Calu3 (cell line): Measurements from ENCODE around the gene EIF2B2. TPM values are rescaled to one million over a fixed set of nuclear protein-coding genes. Genes with fewer than 3 reads are reported as not detected.

Experiments
- BruUV-seq: library from RNA; stranded (reverse); fragments of 400-500 nt; replicated peaks from 2 replicates; lab custom pipeline; 2021; lab: Mats Ljungman, UMichigan
- CTCF ChIA-PET: fragments of 300-600 bp; sonication (Branson Sonifier 250); formaldehyde crosslinking; loops from one replicate; lab custom pipeline; 2022; ENCODE audit warnings: antibody characterized with exemption; lab: Charles Lee
- DNase-seq: peaks from one replicate; pipeline ENCODE4 v3.0.0; 2022
- H3K27ac Mint-ChIP-seq: one replicate; pipeline ENCODE4 v1.8.0; 2022; ENCODE audit warnings: mixed read lengths; ENCODE audit not compliant: unreplicated experiment
- H3K27me3 Mint-ChIP-seq: one replicate; pipeline ENCODE4 v1.8.0; 2022; ENCODE audit warnings: mixed read lengths; ENCODE audit not compliant: unreplicated experiment
- H3K36me3 Mint-ChIP-seq: one replicate; pipeline ENCODE4 v1.8.0; 2022; ENCODE audit warnings: mild to moderate bottlenecking, moderate library complexity, mixed read lengths; ENCODE audit not compliant: insufficient read depth, unreplicated experiment
- H3K4me1 Mint-ChIP-seq: one replicate; pipeline ENCODE4 v1.8.0; 2022; ENCODE audit warnings: mild to moderate bottlenecking, low read depth, mixed read lengths; ENCODE audit not compliant: unreplicated experiment
- H3K4me3 Mint-ChIP-seq: one replicate; pipeline ENCODE4 v1.8.0; 2022; ENCODE audit warnings: mild to moderate bottlenecking, low read depth, moderate library complexity, mixed read lengths; ENCODE audit not compliant: unreplicated experiment
- H3K9me3 Mint-ChIP-seq: one replicate; pipeline ENCODE4 v1.8.0; 2022; ENCODE audit warnings: low read depth, mixed read lengths; ENCODE audit not compliant: unreplicated experiment
- CTCF ChIP-seq: fragments of 200-600 bp; IDR thresholded peaks from one replicate; pipeline ENCODE4 v1.8.0; 2022; ENCODE audit warnings: antibody characterized with exemption; ENCODE audit not compliant: unreplicated experiment
- intact Hi-C: fragments of 100-400 bp; cut with micrococcal nuclease; formaldehyde crosslinking; loops from one replicate; pipeline ENCODE4 v1.10.0; 2022; ENCODE audit not compliant: unreplicated experiment
- total RNA-seq: library from RNA; stranded (reverse); gene quantifications from 2 replicates; pipeline ENCODE4 v1.2.3, GENCODE V29; 2022

EIF2B2 gene
- total RNA-seq, 1 experiment from 2014 or later: 41.2 TPM

DNA sequence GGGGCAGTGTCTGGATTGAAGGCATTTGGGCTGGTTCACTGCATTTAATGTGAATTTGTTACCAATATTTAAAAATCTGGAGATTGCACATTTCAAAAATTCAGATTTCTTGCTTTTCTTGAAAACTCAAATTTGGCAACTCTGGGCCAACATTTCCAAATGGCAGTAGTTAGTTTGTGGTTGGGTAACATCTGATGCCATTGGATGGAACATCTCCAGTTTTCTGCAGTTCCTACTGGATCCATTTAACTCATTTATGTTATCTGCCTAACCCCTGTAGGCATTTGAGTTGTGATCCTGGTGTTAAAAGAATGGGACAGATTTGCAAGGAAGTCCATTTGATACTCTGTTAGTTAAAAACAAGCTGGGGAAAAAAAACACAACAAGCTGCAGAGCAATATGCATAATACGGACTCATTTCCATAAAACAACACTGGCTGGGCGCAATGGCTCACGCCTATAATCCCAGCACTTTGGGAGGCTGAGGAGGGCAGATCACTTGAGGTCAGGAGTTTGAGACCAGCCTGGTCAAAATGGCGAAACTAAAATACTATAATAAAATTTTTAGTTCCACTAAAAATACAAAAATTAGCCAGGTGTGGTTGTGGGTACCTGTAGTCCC, 7.9 kb downstream of the EIF2B2 start:
- no peaks in the 10 kb centered on the region for H3K27me3 Mint-ChIP-seq
- H3K36me3 Mint-ChIP-seq: peaks cover 16% of the 10 kb centered on the region
- H3K9me3 Mint-ChIP-seq: no peaks in the 10 kb centered on the region
- no peak for TF ChIP-seq CTCF
- CTCF ChIA-PET: no interaction called here
- intact Hi-C loops: no loop called here
- DNase-seq: no peak
- no peak overlapping the region for H3K27ac Mint-ChIP-seq
- BruUV-seq: no TSS peak
- no peak overlapping the region for H3K4me3 Mint-ChIP-seq
- H3K4me1 Mint-ChIP-seq: no peaks in the 10 kb centered on the region

DNA sequence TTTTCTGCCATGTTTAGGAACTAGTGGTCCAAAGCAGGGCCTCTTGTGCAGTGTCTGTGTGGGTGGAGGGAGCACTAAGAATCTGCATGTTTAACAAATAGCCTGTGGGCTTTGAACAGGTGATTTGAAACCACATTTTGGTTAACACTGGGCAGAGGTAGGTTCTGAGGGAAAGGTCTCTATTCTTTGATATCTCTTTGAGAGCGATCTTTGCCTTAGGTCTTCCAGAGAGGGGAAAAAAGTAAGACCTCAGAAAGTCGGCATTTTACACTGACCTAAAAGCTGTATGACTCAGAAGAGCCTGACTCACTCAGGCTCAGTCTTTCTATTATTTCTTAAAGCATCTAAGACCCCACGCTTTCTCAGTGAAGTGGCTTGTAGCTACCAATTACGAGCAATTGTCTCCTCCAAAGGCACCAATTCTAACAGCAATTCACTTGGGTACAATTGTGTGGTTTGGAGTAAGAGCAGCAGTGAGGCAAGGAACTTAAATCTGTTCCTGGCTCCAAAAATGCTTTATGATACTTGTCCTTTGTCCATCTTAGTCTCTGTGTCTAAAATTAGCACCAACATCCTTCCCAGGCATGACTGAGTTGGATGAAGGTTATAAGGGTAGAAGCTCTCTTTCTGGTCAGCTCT, 8.8 kb downstream of the EIF2B2 start:
- H3K9me3 Mint-ChIP-seq: no peaks in the 10 kb centered on the region
- DNase-seq: no peak
- no TSS peak for BruUV-seq
- no peak overlapping the region for H3K27ac Mint-ChIP-seq
- H3K4me1 Mint-ChIP-seq: no peaks in the 10 kb centered on the region
- CTCF ChIA-PET: no interaction called here
- no peaks in the 10 kb centered on the region for H3K27me3 Mint-ChIP-seq
- no peak overlapping the region for H3K4me3 Mint-ChIP-seq
- TF ChIP-seq CTCF: no peak
- intact Hi-C loops: no loop called here
- peaks cover 16% of the 10 kb centered on the region for H3K36me3 Mint-ChIP-seq

DNA sequence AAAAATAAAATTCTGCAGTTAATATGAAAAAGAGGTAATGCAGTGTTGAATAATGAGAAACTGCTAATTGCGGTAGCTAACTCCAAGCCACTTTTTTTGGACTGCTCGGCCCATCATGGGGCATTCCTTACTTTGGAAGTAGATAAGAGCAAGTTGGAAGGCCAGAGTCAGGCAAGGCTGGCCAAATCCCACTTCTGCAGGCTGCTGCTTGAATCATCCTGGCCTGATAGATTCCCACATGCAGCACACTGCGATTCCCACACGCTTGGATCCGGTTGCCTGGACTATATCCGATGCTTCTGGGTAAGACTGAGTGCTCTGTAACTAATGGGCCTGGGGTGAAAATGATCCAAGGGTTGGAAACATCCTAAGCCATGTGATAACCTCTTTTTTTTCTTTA, 10.6 kb downstream of the EIF2B2 start:
- CTCF ChIA-PET: no interaction called here
- H3K4me1 Mint-ChIP-seq: no peaks in the 10 kb centered on the region
- DNase-seq: no peak
- intact Hi-C loops: no loop called here
- H3K27me3 Mint-ChIP-seq: no peaks in the 10 kb centered on the region
- BruUV-seq: no TSS peak
- no peak overlapping the region for H3K4me3 Mint-ChIP-seq
- no peak for TF ChIP-seq CTCF
- H3K9me3 Mint-ChIP-seq: no peaks in the 10 kb centered on the region
- H3K27ac Mint-ChIP-seq: no peak overlapping the region
- H3K36me3 Mint-ChIP-seq: peaks cover 18% of the 10 kb centered on the region

DNA sequence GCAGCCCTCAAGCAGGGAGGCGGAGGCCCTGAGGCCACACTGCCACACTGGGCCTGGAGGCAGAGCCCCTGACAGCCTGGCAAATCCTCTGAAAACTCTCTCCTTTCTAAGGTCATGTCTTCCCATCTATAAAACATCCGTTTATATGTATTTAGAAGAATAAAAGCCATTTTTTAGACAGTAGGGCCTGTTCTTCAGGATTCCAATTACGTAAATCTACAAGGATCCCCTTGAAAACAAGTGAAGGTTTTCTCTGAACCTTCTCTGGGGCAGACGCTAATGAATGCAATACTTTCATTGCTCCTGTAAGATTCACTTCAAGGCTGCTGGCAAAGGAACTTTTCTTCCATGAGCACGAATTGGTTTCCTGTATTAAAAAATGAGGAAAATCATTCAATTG, 12.8 kb downstream of the EIF2B2 start:
- H3K27ac Mint-ChIP-seq: no peak overlapping the region
- TF ChIP-seq CTCF: no peak

More for the DNA sequence above, 12.8 kb downstream of the EIF2B2 start:
- no peak overlapping the region for H3K4me3 Mint-ChIP-seq
- H3K27me3 Mint-ChIP-seq: no peaks in the 10 kb centered on the region
- no peak for DNase-seq
- H3K9me3 Mint-ChIP-seq: no peaks in the 10 kb centered on the region
- no TSS peak for BruUV-seq
- intact Hi-C loops: no loop called here
- CTCF ChIA-PET: no interaction called here
- H3K36me3 Mint-ChIP-seq: peaks cover 27% of the 10 kb centered on the region
- H3K4me1 Mint-ChIP-seq: peaks cover 13% of the 10 kb centered on the region
